ENCODE results near the gene MSANTD1. TPM values are rescaled to one million over a fixed set of nuclear protein-coding genes. Genes with fewer than 3 reads are reported as not detected.

MSANTD1 gene
- total RNA-seq, 2 donors from 2014 or later = 0.40 to 1.3 TPM

DNA sequence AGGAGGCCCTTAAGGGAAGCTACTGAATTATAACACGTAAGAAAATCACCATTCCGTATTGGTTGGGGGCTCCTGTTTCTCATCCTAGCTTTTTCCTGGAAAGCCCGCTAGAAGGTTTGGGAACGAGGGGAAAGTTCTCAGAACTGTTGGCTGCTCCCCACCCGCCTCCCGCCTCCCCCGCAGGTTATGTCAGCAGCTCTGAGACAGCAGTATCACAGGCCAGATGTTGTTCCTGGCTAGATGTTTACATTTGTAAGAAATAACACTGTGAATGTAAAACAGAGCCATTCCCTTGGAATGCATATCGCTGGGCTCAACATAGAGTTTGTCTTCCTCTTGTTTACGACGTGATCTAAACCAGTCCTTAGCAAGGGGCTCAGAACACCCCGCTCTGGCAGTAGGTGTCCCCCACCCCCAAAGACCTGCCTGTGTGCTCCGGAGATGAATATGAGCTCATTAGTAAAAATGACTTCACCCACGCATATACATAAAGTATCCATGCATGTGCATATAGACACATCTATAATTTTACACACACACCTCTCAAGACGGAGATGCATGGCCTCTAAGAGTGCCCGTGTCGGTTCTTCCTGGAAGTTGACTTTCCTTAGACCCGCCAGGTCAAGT, 6.9 kb upstream of the MSANTD1 start:
- intact Hi-C loops (cut with DNase I) = no loop called here
- Histone ChIP-seq H3K9me3 (no peaks in the 10 kb centered on the region), H3K4me1 (no peaks in the 10 kb centered on the region), H3K27me3 (no peaks in the 10 kb centered on the region), H3K27ac (no peak overlapping the region), H3K4me3 (no peak overlapping the region), H3K36me3 (no peaks in the 10 kb centered on the region), H3K9ac (ENCODE audit: low read depth in 2 of 2, low read length in 2 of 2) (no peak overlapping the region)
- TF ChIP-seq, protein P1, sequence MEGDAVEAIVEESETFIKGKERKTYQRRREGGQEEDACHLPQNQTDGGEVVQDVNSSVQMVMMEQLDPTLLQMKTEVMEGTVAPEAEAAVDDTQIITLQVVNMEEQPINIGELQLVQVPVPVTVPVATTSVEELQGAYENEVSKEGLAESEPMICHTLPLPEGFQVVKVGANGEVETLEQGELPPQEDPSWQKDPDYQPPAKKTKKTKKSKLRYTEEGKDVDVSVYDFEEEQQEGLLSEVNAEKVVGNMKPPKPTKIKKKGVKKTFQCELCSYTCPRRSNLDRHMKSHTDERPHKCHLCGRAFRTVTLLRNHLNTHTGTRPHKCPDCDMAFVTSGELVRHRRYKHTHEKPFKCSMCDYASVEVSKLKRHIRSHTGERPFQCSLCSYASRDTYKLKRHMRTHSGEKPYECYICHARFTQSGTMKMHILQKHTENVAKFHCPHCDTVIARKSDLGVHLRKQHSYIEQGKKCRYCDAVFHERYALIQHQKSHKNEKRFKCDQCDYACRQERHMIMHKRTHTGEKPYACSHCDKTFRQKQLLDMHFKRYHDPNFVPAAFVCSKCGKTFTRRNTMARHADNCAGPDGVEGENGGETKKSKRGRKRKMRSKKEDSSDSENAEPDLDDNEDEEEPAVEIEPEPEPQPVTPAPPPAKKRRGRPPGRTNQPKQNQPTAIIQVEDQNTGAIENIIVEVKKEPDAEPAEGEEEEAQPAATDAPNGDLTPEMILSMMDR (IDR thresholded peaks at IDR 0.05) = no peak
- no peak for DNase-seq

DNA sequence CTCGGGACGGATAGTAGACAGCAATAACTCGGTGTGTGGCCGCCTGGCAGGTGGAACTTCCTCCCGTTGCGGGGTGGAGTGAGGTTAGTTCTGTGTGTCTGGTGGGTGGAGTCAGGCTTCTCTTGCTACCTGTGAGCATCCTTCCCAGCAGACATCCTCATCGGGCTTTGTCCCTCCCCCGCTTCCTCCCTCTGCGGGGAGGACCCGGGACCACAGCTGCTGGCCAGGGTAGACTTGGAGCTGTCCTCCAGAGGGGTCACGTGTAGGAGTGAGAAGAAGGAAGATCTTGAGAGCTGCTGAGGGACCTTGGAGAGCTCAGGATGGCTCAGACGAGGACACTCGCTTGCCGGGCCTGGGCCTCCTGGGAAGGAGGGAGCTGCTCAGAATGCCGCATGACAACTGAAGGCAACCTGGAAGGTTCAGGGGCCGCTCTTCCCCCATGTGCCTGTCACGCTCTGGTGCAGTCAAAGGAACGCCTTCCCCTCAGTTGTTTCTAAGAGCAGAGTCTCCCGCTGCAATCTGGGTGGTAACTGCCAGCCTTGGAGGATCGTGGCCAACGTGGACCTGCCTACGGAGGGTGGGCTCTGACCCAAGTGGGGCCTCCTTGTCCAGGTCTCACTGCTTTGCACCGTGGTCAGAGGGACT, 5.7 kb upstream of the MSANTD1 start:
- TF ChIP-seq, protein P1 (IDR thresholded peaks at IDR 0.05) = no peak
- H3K4me1 ChIP-seq = no peaks in the 10 kb centered on the region
- H3K27ac ChIP-seq = no peak overlapping the region
- H3K4me3 ChIP-seq = no peak overlapping the region
- no peaks in the 10 kb centered on the region for H3K9me3 ChIP-seq
- no peak overlapping the region for H3K9ac ChIP-seq (ENCODE audit: low read depth in 2 of 2, low read length in 2 of 2)
- H3K27me3 ChIP-seq = no peaks in the 10 kb centered on the region
- no peaks in the 10 kb centered on the region for H3K36me3 ChIP-seq
- intact Hi-C loops (cut with DNase I) = no loop called here
- DNase-seq = no peak

DNA sequence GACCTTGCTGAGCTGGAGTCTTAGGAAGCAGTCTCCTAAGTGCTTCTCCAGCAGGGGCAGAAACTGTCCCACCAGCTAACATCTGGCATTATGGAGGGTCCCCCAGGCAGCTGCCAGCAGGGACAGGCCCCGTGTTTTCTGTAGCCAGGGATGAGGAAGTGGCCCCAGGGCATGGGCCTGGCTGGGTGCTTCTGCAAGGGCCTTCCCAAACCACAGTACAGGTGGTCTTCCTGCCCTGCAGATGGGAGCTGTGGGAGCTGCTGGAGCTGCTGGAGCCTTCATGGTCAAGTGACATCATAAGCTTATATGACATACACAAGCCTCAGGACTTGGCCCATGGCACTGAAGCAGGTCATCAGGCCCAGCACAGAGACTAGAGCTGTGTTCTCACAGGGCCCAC, 5.0 kb upstream of the MSANTD1 start:
- no peaks in the 10 kb centered on the region for H3K27me3 ChIP-seq
- TF ChIP-seq, protein P1 (IDR thresholded peaks at IDR 0.05) = no peak
- H3K36me3 ChIP-seq = no peaks in the 10 kb centered on the region
- no peak overlapping the region for H3K9ac ChIP-seq (ENCODE audit: low read depth in 2 of 2, low read length in 2 of 2)
- DNase-seq = no peak
- H3K4me1 ChIP-seq = no peaks in the 10 kb centered on the region
- intact Hi-C loops (cut with DNase I) = no loop called here
- no peaks in the 10 kb centered on the region for H3K9me3 ChIP-seq
- H3K27ac ChIP-seq = no peak overlapping the region
- no peak overlapping the region for H3K4me3 ChIP-seq

DNA sequence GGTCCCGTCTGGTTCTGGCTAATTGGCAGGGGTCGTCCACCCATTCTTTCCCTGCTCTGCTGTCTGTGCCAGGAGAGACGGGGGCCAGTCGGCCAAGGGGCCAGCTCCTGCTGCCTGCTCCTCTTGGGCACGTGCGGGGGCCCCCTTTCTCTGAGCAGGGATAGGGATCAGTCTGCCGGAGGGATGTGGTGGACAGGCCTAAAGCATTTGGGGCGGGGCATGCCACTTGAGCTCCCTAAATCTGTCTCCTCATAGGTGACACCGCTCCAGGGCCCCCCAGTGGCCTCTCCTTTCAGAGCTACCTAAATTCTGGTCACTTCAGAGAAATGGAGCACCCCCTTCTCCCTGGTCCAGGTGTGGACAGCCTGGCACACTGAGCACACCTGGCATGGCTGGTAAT, 4.2 kb upstream of the MSANTD1 start:
- no peaks in the 10 kb centered on the region for H3K36me3 ChIP-seq
- no peaks in the 10 kb centered on the region for H3K9me3 ChIP-seq
- no peaks in the 10 kb centered on the region for H3K27me3 ChIP-seq
- H3K27ac ChIP-seq = no peak overlapping the region
- H3K4me1 ChIP-seq = no peaks in the 10 kb centered on the region
- TF ChIP-seq, protein P1 (IDR thresholded peaks at IDR 0.05) = no peak
- DNase-seq = no peak
- intact Hi-C loops (cut with DNase I) = no loop called here
- H3K4me3 ChIP-seq = no peak overlapping the region
- no peak overlapping the region for H3K9ac ChIP-seq (ENCODE audit: low read depth in 2 of 2, low read length in 2 of 2)

DNA sequence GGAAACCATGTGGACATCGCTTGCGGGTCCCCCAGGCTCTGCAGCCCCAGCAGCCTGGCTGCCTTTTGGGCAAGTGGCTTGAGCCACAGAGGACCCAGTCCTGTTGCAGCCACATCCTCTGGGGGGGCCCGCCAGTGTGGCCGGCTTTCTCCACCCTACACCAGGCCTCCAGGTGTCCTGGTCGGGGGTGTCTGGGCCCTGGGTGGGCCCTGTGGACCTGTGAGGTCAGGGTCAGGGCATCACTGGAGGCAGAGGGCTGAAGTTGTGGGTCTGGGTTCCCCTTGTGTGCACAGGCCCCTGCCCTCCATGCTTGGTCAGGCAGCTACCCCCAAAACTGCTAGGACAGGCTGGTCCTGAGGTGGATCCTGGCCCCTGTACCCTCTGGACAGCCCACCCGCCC, 3.3 kb upstream of the MSANTD1 start:
- H3K36me3 ChIP-seq = no peaks in the 10 kb centered on the region
- no peak overlapping the region for H3K4me3 ChIP-seq
- no peak overlapping the region for H3K9ac ChIP-seq (ENCODE audit: low read depth in 2 of 2, low read length in 2 of 2)
- no peaks in the 10 kb centered on the region for H3K27me3 ChIP-seq
- intact Hi-C loops (cut with DNase I) = no loop called here
- TF ChIP-seq, protein P1 (IDR thresholded peaks at IDR 0.05) = no peak
- H3K4me1 ChIP-seq = no peaks in the 10 kb centered on the region
- no peak overlapping the region for H3K27ac ChIP-seq
- no peak for DNase-seq
- H3K9me3 ChIP-seq = no peaks in the 10 kb centered on the region

Data from colonic mucosa (tissue), 4 donors.